AG10803 (cell line): ENCODE results near the gene UPF3A.

Experiments
- DNase-seq: peaks from one replicate; pipeline ENCODE4 v3.0.0; 2010; ENCODE audit warnings: low read depth
- H3K4me3 ChIP-seq: 2 replicates; pipeline ENCODE4 v1.5.1; 2011; ENCODE audit warnings: mild to moderate bottlenecking, low read length, control low read depth
- CTCF ChIP-seq: conservative IDR thresholded peaks from 2 replicates; pipeline ENCODE4 v1.5.1; 2011; ENCODE audit warnings: mild to moderate bottlenecking, low read length, control low read depth, inconsistent platforms

The UPF3A gene

GRCh38 chr13:114256547-114256946, 24.9 kb upstream of the UPF3A start:
- no peak for DNase-seq
- no peak overlapping the region for H3K4me3 ChIP-seq
- no peak for TF ChIP-seq CTCF

- no peak for DNase-seq
- no peak for TF ChIP-seq CTCF
- H3K4me3 ChIP-seq, result no peak overlapping the region
Observed at GRCh38 chr13:114257014-114257413, 24.4 kb upstream of the UPF3A start.

GRCh38 chr13:114258589-114258988, 22.8 kb upstream of the UPF3A start:
- no peak for DNase-seq
- no peak overlapping the region for H3K4me3 ChIP-seq
- no peak for TF ChIP-seq CTCF

GRCh38 chr13:114259374-114259773, 22.0 kb upstream of the UPF3A start:
- TF ChIP-seq CTCF, result no peak
- H3K4me3 ChIP-seq, result no peak overlapping the region
- DNase-seq, result no peak

- DNase-seq, result no peak
- no peak overlapping the region for H3K4me3 ChIP-seq
- TF ChIP-seq CTCF, result no peak
Observed at GRCh38 chr13:114259974-114260373, 21.4 kb upstream of the UPF3A start.

- DNase-seq, result no peak
- no peak overlapping the region for H3K4me3 ChIP-seq
- TF ChIP-seq CTCF, result no peak
Observed at GRCh38 chr13:114260814-114261213, 20.6 kb upstream of the UPF3A start.

GRCh38 chr13:114261328-114261965, 20.0 kb upstream of the UPF3A start:
- no peak overlapping the region for H3K4me3 ChIP-seq
- DNase-seq, result no peak
- TF ChIP-seq CTCF, result no peak
